Amniotic epithelial cell (primary cell): ENCODE results near the gene TASOR2.

Source experiments
- DNase-seq: peaks from one replicate; pipeline ENCODE4 v3.0.0-alpha.2; 2010; ENCODE audit warnings: low read depth

Gene TASOR2

DNA sequence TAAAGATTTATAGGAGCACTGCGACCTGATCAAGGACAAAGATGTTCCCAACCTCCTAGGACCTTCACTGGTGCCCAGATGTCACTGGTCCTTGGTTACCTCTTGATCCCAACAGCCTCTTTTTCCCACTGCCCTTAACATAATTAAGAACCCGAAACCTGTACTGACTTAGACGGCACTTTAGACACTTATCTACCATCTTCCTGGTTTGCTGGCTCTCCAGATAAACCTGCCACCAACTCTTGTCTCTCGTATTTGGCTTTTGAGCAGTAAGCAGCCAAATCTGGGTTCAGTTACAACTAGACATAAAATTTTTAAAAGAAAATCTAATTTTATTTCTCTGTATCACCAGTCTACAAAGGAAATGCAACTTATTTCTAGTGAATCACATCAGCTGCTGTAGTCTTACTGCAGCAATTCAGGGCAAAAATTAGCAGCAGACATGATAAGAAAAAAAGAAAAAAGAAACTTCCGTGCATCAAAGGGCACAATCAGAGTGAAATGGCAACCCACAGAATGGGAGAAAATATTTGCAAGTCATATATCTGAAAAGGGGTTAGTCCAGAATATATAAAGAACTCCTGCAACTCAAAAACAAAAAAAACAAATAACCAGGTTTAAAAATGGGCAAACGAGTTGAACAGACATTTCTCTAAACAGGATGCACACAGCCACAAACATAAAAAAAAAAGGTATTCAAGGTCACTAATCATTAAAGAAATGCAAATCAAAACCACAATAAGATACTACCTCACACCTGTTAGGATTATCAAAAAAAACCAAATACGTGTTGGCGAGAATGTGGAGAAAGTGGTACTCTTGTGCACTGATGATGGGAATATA, 27.7 kb upstream of the TASOR2 start:
- no peak for DNase-seq

DNA sequence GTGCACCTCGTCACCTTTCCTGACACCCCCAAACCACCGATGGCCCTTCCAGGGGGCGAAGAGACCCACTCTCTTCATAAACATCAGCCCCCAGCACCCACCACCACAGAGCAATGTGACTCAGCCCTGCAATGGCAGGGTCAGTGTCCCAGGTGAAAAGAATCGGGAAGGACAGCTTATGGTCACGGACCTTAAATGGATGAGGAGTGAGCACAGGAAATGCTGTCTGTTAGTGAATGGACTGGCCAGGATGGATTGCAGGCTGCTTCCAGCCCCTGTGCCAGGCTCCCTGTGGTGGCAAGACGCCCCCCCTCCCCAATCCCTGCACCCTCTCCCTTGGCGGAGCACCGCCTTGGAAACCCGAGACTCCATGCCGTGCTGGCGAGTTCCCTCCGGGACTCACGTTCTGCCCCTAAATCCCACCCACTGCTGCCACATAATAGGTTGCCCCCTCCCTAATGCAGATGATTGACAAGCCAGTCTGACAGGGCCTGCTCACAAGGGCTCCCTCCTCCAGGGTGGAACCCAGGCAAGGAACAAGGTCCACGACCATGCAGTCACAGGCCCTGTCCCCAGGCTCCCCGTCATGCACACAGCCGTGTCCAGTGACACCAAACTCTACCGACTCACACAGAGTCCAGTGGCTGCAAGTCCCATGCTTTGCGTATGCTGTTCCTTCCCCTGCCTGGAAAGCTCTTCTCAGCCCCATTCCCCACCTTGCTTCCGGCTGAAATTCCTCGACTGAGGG, 25.6 kb upstream of the TASOR2 start:
- DNase-seq = no peak

DNA sequence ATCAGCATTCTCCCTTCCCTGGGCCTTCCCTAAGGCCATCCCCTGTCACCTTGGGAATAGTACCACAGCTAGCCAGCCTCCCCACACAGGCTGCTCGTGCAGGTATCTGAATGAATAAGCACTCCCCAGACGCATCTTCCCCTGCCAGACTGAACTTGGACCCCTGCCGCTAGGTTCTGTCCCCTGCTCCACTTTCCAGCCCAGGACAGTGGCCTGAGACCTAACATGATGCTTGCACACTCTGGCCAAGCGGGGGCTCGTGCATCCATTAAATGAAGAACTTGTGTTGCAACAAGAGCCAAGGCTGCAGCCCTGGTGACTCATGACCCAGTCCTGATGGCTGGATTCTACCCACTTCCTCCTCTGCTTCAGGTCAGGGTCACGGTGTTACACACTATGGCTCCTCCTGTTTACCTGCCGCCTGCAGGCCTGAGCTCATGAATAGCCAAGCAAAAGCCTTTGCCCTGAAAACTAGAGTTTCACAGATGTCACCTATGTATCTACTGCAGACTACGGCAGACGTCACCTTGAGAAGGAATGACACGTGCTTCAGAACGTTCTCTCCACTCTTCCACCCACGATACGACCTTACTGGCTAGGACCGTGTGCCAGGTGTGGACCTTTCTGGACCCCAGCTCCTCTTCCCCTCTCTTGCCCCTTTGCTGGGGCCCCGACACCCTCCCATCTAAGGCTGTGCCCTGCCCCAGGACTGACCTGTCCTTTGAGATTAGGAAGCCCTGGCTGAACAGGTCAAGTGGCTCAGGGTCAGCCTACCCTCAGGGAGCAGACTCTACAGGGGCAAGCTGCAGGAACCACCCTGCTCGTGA, 24.7 kb upstream of the TASOR2 start:
- peak; percentile 83 for DNase-seq

DNA sequence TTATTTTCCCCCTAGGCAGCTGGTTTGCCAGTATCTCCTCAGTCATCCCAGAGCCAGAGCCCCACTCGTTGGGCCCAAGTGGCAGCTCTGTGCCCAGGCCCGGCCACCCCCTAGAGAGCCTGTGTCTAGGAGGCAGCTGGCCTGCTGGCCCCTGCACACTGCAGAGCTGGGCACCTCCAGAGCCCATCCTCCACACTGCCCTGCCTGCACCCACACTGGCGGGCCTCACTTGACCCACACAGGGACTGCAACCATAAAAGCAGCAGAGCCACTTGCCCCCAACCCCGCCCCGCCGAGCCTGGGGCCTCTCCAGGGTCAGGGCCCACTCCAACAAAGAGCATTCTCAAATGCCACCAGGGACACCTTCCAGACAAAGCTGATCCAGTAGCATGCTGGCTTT, 23.6 kb upstream of the TASOR2 start:
- no peak for DNase-seq

DNA sequence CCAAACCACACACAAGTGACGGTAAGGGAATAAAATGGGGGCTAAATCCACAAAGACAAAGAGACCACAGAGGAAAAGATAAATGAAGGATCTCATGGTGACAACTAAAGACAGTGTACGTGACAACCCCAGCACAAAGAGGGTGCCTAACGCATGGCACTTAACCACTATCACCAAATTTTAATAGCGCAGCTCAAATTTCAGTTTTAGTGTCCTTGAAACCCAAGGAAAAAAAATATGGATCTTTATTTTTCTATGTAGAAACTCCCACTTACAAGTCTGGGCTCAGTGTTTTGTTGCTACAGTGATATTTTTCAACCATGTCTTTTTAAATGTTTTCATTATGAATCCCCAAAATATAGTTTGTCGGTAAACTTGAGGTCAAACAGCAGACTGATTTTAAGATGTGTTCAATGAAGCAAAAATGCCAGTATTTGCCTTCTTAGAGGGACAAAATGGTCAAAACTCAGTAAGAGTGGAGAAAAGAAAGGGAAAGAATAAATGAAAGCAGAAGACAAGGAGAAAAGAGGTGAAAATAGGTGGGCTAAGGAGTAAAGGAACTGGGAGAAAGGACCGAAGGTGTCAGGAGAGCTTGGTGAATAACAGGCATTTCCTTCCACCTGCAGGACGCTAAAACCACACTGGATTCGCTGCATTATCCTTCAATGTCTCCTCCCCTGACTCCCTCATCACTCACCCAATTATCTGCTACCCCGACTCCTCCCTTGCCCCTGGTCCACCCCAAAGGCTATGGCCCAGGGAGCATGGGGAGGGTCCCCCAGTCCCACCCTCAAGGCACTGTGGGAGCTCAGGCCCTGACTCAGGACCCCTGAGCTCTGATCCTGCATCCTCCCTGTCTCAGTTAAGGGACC, 21.7 kb upstream of the TASOR2 start:
- DNase-seq = no peak

DNA sequence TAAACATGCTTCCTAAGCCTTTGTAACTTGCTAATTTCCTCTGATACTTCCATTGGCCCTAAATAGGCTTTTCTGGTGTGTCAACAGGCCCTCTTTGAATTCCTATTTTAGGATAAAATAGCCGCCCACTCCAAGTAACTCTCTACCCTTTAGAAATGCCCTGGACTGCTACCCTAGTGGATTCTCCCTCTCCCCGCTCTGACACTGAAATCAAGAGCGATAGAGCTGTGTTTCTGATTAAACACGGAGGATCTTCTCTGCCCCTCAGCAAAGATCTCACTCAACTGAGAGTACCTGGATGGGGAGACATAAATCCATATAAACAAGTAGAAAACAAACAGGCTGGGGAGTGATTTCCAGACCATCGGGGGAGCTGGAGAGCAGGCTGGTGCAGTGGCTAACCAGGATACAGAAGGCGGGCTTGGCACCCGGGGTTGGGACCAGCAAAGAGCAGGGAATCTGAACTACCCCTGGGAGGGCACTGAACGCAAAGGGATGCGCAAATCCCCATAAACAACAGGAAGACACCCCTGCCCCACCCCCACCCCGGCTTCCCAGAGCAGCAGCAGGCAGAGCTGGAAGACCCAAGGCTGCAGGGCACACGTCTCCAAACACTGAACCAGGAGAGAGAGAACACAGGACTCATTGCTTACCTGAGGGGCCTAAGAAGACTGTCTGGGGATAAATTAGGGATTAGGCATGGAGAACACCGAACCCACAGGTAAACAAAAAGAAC, 20.8 kb upstream of the TASOR2 start:
- DNase-seq = no peak

DNA sequence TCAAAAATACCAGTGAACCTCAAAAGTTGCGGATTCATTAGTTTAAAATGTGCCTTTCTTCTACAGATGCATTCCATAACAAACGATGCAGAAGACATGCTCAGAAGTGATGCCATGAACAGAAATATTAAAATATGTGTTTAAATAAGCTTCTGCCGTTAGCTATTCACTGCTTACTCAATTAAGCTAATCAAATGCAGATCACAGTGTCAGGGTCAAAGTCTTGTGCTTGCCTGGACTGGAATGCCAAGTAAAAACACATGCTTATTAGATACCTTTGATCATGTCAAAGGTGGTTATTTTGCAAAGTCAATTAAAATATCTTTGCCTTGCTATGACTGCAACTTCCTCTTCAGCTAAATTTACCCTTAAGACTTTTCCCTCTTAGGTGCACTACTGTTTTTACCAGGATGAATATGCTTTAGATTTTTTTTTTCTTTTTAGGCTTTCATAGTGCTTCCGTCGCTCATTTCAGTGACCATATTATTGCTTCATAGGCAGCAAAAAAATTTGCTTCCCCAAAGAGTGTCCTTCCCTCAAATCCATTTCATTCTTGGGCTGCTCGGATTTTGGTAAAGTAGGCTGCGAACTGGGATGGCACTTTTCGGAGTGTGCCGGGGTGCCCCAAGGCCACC, 19.1 kb upstream of the TASOR2 start:
- DNase-seq = no peak

DNA sequence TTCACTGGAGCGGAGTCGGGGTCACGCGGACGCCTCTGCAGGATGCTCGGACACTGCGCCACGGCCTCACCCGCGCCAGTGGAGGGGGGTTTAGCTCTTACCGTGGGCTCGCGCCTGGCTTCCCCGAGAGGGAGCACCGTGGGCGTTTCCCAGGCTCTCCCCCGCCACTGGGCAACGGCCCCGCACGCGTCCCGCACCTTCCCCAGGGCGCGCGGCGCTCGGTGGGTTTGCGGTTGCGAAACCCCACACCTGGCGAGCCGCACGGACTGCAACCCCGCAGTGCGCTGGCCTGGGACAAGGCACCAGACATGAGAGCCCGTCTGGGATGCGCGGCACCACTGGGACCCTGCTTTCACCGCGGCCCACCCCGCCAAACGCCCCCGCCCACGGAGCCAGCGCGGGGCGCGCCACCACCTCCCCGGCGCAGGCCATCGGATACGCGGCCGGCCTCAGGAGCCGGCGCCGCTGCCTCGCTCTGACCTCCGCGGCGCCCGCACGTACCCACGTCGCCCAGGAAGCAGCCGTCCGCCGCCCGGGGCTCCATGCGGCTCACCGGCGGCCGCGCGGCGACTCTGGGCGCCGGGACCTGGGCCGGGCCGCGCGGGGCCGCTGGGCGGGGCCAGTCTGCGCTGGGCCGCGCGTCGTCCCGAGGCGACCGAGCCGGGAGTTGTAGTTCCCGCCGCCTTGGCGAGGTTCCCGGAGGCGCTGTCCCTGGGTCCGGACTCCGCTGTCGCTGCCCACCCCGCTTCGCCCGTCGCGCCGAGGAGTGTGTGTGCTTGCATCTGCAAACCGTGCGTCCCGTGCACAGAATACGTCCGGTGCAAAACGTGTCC, 18.4 kb upstream of the TASOR2 start, which contains the start of gene ASB13:
TSS of gene ASB13 (minus strand) at position 588 of the 833 bp plus-strand sequence. CDS start at position 544, 44 bp downstream.
- no peak for DNase-seq

DNA sequence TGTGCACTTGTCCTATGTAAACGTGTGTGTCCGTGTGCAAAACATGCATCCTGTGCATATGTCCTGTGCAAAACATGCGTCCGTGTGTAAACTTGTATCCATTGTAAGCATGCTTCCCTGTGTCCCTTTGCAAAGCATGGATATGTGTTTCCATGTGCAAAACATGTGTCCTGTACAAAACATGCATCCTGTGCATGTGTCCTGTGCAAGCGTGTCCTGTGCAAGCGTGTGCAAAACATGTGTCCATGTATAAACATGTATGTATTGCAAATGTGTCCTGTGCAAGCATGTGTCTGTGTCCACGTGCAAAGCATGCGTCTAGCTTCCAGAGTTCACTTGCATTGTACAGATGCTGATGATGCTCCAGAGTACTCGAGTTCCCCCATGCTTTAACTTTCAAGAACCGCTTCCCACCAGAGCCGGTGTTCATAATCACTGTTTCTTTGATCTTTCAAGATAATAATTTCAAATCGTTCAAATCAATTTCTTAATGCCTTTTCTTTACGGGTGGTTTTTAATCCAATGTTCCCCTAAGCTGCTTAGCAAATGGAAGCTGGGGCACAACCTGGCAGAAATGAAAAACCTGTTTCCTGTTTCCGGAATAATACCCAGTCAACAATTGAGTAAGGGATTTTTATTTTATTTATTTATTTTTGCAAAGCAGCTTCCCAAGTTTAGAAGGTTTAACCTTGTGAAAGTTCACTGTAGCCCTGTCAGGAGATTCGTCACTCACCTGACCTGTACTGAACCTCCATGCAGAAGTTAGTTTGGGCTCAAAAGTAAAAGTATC, 17.6 kb upstream of the TASOR2 start:
- no peak for DNase-seq

DNA sequence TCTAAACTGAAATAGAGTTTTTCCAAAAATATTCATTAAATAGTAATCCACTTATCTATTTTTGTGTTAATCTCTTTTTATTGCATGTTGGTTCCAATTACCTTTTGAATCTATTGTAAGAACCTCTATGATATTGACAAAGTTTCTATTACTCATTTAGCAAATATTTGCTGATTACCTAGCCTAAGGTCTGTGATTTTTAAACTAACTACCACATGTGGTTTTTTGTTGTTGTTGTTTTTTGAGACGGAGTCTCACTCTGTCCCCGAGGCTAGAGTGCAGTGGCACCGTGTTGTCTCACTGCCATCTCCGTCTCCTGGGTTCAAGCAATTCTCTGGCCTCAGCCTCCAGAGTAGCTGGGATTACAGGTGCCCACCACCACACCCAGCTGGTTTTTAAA, 16.2 kb upstream of the TASOR2 start:
- no peak for DNase-seq

DNA sequence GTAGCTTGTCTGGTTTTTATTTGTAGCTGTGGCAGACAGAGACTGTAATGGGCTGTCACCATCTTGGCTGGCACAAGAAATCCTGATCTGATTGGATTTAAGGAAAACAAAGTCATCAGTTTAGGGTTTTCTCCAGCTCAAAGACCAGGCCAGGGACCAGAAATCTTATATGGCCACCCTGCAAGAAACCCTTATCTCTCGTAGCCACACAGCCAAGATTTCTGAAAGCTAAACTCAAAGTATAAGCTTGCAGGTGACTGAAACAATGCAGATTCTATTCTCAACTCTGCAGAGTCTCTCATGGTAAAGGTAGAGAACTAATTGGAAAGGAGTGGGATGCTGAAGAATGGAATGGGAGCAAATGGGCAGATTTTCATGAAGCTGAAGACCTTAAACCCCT, 15.0 kb upstream of the TASOR2 start:
- DNase-seq = no peak

DNA sequence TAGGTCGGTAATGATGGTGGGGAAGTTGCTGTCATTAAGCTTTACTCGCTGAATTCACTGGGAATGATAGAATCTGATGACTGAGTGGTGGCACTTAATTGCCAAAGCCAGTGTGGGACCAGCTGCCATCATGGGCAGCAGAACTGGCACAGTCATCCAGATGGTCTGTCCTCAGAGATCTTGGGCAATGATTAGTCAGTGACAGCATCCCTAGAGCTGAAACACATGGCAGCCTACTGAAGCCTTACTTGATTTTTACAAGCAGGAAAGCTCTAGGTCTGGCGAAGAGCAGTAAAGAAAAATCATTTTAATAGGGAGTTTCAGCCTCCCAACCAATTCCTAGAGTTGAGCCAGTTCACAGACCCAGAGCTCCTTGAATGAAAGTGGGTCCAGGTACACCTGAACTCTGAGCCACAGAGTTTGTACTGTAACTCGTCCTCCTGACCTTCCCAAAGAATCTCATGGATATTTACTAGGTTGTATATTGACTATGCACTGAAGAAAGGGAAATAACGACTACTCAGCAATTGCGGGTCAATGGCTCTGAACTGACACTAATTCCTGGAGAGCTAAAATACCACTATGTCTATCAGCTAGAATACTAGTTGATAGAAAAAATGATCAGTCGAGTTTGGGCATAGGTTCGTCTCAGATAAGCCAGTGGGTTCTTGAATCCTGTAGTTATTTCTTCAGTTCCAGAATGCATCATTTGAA, 13.8 kb upstream of the TASOR2 start:
- DNase-seq = no peak

DNA sequence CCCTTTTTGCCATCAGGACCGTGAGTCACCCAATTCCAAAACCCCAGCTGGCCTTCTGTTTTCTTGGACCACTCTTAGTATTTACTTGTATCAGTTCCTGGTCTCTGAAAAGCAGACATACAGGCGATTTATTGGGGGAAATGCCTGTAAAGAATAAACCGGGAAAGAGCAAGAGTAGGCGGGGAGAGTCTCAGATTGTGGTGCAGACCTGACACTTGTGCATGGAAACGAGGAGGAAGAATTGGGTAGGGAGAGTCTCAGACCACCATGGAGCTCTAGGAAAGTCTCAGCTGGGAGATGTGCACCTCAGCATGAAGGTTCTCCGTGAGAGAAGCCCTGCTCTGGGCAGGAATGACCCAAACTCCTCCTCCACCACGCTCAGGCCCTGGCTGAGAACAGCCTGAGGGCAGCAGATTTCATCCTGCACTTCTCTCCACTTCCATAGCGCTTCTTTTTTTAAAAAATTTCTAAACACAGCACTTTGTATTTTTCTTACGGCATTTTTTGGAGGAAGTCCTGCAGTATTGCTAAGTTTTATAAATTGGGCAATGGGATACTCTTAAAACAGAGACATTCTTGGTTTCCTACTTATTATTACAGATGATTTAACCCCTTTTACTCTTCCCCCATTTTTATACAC, 6.1 kb upstream of the TASOR2 start:
- no peak for DNase-seq

DNA sequence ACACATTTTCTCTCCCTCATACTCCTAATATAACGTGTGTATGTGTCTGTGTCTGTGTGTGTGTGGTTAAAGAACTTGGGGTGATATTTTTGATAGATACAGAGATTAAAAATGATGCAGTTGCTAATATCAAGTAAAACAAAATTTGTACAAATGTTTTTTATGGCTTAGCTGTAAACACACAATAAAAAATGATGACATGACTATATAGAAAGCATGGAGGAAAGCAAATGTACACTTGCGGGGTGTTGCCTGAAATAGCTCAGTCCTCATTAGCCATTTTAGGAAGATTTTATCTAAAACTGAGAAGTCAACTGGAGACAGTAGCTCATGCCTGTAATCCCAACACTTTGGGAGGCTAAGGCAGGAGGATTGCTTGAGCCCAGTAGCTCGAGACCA, 5.6 kb upstream of the TASOR2 start:
- no peak for DNase-seq

DNA sequence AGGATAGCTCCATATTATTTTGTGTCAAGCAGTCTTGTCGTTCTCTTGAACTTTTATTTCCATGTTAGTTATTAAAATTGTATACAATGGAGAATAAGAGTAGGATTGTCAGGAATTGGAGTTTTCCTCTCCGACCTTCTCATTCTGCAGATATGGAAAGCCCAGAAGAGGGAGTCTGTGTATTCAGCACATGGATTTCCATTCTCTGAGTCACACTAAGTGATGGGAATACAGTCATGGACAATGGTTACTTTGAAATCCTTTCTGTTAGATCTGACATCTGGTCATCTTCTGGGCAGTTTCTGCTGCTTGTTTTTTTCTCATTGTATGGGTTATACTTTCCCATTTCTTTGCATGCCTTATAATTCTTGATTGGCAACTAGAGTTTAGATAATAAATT, 5.0 kb upstream of the TASOR2 start:
- DNase-seq = peak; percentile 44

DNA sequence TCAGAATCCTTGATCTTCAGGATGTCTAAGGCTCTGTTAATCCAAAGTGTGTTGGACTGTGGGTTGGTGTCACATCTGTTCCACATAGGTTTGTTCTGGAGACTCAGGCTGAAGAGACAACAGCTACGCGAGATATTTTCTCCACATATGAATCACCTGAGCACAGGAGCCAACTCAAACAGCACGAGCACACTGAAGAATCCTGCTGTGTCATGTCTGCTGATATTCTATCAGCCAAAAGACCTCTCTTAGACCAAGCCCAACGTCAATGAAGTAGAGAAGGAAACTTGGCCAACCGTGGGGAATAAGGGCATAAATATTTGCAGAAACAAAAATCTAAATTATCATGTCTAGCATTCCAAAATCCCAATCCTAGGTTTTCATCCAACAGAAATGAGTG, 2.7 kb upstream of the TASOR2 start:
- DNase-seq = no peak

DNA sequence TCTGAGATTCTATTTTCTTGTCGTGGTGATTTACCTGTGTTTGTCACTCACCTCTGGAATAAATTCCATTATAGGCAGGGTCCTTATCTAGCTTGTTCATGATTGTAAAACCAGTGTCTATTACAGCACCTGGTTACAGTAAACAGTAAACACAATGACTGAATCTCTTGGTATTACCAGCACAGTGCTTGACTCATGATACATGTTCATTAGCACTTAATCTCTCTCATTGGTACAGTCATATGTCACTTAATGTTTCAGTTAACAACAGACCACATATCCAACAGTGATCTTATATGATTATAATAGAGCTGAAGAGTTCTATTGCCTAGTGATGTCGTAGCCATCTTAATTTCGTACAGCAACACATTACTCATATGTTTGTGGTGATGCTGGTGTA, 1.6 kb upstream of the TASOR2 start:
- DNase-seq = no peak
